Measurements from ENCODE around the gene SYNRG.

- TF ChIP-seq POLR2A (IDR thresholded peaks at IDR 0.05; ENCODE audit: low read depth, low read length) = no peak
- TF ChIP-seq CTCF (IDR thresholded peaks at IDR 0.05; ENCODE audit: extremely low read depth in 1 of 2, insufficient read depth in 1 of 2, low read depth in 1 of 2, low read length in 2 of 2) = no peak
- TF ChIP-seq EZH2 (IDR thresholded peaks at IDR 0.05; ENCODE audit: borderline replicate concordance, low read depth, low read length, severe bottlenecking) = no peak
- no peak for TF ChIP-seq MAX (IDR thresholded peaks at IDR 0.05; ENCODE audit: insufficient read depth, insufficient read length)
- TF ChIP-seq FOS (IDR thresholded peaks at IDR 0.05; ENCODE audit: borderline replicate concordance, insufficient read depth, low read length) = no peak
These were observed 70.1 kb downstream of the SYNRG start for GRCh38 chr17:37538981-37539659.

All from endothelial cell of umbilical vein (primary cell).